ENCODE results near the gene KIF6. TPM values are rescaled to one million over a fixed set of nuclear protein-coding genes. Genes with fewer than 3 reads are reported as not detected.

The KIF6 gene
- total RNA-seq, 2 donors from 2014 or later: 0.09 to 0.97 TPM

- WGBS: 67% methylated on average over 8 of the region's 8 CpGs
- intact Hi-C loops (cut with DNase I): no loop called here
- H3K4me3 ChIP-seq: no peak overlapping the region
- no peak for TF ChIP-seq CTCF (IDR thresholded peaks at IDR 0.05)
- no peak for TF ChIP-seq POLR2A (IDR thresholded peaks at IDR 0.05)
- TF ChIP-seq POLR2AphosphoS5 (IDR thresholded peaks at IDR 0.05): no peak
- no peak overlapping the region for H3K27ac ChIP-seq
- no peaks in the 10 kb centered on the region for H3K36me3 ChIP-seq
- DNase-seq (ENCODE audit: low spot score): no peak
- H3K9me3 ChIP-seq: no peaks in the 10 kb centered on the region
- no peaks in the 10 kb centered on the region for H3K4me1 ChIP-seq (replicated peaks)
- H3K27me3 ChIP-seq (replicated peaks; ENCODE audit: insufficient read depth): no peaks in the 10 kb centered on the region
These were observed 55.8 kb downstream of the KIF6 start for GRCh38 chr6:39669207-39669972.

- Histone ChIP-seq H3K4me3 (no peak overlapping the region), H3K4me1 (replicated peaks) (no peaks in the 10 kb centered on the region), H3K27me3 (replicated peaks; ENCODE audit: insufficient read depth) (no peaks in the 10 kb centered on the region), H3K9me3 (no peaks in the 10 kb centered on the region), H3K27ac (no peak overlapping the region), H3K36me3 (no peaks in the 10 kb centered on the region)
- no peak for DNase-seq (ENCODE audit: low spot score)
- intact Hi-C loops (cut with DNase I): no loop called here
- TF ChIP-seq CTCF (IDR thresholded peaks at IDR 0.05) (no peak), POLR2AphosphoS5 (IDR thresholded peaks at IDR 0.05) (no peak), POLR2A (IDR thresholded peaks at IDR 0.05) (no peak)
- 78% methylated on average over 9 of the region's 9 CpGs for WGBS
These were observed 58.3 kb downstream of the KIF6 start for GRCh38 chr6:39666706-39667489.

GRCh38 chr6:39665861-39666260, 59.3 kb downstream of the KIF6 start:
- no peak for DNase-seq (ENCODE audit: low spot score)
- Histone ChIP-seq H3K27ac (no peak overlapping the region), H3K4me3 (no peak overlapping the region), H3K4me1 (replicated peaks) (no peaks in the 10 kb centered on the region), H3K9me3 (no peaks in the 10 kb centered on the region), H3K27me3 (replicated peaks; ENCODE audit: insufficient read depth) (no peaks in the 10 kb centered on the region), H3K36me3 (no peaks in the 10 kb centered on the region)
- intact Hi-C loops (cut with DNase I): no loop called here
- no peak for TF ChIP-seq CTCF (IDR thresholded peaks at IDR 0.05)
- 79% methylated on average over 1 of the region's 1 CpG for WGBS

- H3K9me3 ChIP-seq: no peaks in the 10 kb centered on the region
- intact Hi-C loops (cut with DNase I): no loop called here
- H3K36me3 ChIP-seq: no peaks in the 10 kb centered on the region
- DNase-seq (ENCODE audit: low spot score): no peak
- WGBS: 90% methylated on average over 4 of the region's 4 CpGs
- H3K4me1 ChIP-seq (replicated peaks): no peaks in the 10 kb centered on the region
- TF ChIP-seq POLR2A (IDR thresholded peaks at IDR 0.05) (no peak), POLR2AphosphoS5 (IDR thresholded peaks at IDR 0.05) (no peak), CTCF (IDR thresholded peaks at IDR 0.05) (no peak)
- H3K4me3 ChIP-seq: no peak overlapping the region
- no peaks in the 10 kb centered on the region for H3K27me3 ChIP-seq (replicated peaks; ENCODE audit: insufficient read depth)
- no peak overlapping the region for H3K27ac ChIP-seq
These were observed 61.0 kb downstream of the KIF6 start for GRCh38 chr6:39664173-39664572.
